Forelimb muscle (tissue), 1 donor: ENCODE data around the gene TRIM67. TPM values are rescaled to one million over a fixed set of nuclear protein-coding genes. Genes with fewer than 3 reads are reported as not detected.
A peak's percentile ranks its signal among the peaks of the same experiment; 100 is the strongest.
"Not testable (repeated sequence)": the region's sequence is repeated elsewhere in the genome, so short reads cannot be mapped to it uniquely, and the experiment has no call there.

Experiments used
- DNase-seq: peaks from one replicate; pipeline ENCODE4 v3.0.0-alpha.2; 2013; ENCODE audit warnings: low read depth
- polyA plus RNA-seq: library from polyadenylated mRNA; unstranded; fragments of 120-200 nt; gene quantifications from one replicate; pipeline ENCODE4 v1.2.1, GENCODE V29; 2013; ENCODE audit not compliant: insufficient read length

TRIM67 gene
- polyA plus RNA-seq, 1 donor, result 0.08 TPM

DNA sequence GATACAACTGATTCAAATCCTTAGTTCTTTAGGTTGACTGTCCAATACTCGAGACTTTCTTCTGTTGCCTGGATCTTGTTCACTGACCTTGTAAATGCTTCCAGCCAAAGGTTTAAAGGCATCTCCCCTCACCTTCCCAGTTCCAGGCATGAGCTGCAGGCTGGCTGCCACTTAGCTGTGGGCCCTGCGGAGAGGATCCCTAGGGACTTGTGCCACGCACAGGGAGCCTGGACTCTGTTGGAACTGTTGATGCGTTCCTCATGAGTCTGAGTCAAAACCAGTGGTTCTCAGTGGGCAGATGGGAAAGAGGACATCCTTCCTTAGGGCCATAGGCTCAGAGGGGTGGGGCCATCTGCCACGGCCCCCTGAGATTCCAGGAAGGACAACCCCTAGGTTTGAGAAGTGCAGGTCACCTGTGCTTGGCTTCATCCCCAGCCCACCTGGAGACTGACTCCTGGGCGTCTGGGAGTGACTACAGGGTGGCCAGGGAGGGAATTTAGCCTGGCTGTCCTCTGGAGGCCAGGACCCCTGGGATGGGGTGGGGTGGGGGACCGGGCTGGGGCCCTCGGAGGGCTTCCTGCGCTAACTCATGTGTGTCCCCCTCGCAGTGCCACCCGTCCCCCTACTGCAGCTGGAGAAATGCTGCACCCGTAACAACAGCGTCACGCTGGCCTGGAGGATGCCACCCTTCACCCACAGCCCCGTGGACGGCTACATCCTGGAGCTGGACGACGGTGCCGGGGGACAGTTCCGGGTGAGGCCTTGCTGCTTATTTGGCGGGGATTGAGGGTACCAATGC is 41.6 kb downstream of the TRIM67 start:
- no peak for DNase-seq

DNA sequence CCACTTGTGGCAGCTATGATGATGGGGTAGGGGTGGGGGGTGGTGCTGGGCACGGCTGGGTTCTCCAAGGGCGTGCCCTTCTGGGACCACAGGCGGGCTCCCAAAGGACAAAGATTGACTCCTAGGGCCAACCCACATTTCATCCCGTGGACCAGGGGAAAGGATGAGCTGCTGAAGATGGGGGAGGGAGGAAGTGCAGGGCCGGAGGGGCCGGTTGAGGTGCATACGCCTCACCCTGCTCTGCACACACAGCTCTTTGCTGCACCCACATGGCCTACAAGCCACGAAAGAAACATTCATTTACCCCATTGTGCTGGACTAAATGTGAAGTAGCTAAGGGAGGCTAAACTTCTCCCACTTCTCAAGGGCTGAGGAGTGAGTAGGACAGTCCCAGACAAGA is 45.0 kb downstream of the TRIM67 start:
- no peak for DNase-seq

DNA sequence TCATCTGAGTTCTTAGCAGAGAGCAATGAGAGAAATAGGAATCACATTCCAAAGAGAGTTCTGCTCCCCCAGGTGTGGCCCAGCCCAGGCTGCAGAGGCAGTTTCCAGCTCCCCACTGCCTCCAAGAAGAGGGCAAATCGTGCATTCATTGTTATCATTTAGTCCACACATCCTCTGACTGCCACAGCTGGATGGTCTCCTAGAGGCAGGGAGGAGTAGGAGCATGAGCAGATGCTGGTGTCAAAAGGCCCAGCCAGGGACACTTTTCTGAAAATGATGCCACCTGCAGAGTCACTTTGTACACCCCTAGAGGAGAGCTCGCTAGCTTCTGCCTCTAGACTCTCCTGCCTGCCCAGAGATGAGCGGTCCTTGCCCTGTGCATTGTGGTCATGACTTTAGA is 45.6 kb downstream of the TRIM67 start:
- no peak for DNase-seq

DNA sequence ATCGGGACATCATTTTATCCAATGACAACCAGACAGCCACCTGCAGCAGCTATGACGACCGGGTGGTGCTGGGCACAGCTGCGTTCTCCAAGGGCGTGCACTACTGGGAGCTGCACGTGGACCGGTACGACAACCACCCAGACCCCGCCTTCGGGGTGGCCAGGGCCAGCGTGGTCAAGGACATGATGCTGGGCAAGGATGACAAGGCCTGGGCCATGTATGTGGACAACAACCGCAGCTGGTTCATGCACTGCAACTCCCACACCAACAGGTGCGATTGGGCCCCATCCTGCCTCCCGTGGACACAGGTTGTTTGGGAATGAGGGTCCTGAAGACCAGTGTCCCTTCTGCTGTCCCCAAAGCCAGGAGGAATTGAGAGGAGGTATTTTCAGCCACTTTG is 47.1 kb downstream of the TRIM67 start:
- no peak for DNase-seq

DNA sequence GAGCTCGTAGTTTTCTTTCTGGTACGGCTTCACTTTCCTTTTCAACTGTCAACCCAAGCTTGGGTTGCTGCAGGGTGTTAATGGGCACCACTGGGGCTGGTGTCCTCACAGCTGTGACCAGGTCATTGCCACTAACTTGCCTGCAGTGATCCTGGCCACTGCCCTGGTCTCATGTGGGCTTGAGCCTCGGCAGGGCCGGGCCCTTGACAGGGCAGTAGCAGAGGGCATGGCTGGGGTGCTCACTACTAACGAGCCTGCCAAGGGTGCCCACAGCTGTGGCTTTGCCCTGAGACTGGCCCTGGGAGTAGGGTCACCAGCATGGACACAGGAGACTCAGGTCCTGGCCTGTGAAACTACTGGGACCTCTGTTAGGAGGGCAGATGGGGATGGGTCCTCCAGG is 47.7 kb downstream of the TRIM67 start:
- no peak for DNase-seq

DNA sequence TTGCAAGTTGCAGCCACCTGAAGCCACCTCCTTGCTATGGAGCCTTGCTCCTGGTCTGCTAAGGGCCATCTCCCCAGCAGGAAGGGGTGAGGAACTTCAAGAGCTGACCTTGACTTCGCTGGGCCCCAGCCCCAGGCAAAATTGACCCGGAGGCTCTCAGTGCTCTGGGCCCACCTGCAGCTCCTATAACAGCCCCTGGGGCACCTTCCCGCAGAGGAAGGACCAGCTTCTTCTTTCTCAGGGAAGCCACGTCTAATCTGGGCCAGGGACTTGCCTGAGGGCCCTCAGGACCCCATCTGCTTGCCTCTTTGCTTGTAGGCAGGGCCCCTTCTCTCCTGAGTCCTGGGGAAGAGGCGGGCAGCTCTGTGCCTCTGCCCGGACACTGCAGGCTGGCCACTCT is 48.3 kb downstream of the TRIM67 start:
- DNase-seq, result no peak

DNA sequence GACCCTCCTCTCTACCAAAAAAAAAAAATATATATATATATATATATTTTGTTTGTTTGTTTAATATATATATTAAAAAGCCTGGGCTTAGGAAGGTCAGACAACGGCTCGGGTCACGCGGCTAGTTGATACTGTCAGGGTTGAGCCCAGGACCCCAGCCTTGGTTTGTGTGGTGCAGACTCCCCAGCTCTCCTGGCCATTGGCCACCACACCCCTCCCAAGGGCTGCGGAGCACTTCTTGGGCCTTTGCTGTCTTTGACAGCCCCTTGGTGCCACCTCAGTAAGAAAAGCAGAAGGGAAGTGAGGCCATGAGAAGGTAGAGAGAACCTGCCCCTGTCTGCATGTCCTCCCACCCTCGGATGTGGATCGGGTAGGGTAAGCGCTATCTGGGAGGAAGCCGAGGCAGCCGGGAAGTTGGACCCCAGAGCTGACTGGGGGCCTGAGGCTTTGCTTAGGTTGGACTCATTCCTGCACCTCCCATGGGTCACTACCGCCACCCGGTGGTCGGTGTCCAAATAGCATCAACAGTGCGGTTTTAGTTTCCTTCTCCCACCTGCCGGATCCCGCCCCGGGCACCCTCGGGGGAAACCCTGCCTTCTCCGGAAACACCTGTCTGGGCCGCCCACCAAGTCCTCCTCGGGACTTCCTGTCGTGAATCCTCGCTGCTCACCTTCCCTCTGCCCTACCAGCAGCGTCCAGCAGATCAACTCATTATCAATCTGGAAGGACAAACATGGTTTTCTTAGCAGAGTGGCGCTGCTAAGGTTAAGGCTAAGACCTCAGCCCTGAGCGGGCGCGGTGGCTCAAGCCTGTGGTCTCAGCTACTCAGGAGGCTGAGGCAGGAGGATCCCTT is 49.4 kb downstream of the TRIM67 start:
- DNase-seq, result peak; percentile 17

DNA sequence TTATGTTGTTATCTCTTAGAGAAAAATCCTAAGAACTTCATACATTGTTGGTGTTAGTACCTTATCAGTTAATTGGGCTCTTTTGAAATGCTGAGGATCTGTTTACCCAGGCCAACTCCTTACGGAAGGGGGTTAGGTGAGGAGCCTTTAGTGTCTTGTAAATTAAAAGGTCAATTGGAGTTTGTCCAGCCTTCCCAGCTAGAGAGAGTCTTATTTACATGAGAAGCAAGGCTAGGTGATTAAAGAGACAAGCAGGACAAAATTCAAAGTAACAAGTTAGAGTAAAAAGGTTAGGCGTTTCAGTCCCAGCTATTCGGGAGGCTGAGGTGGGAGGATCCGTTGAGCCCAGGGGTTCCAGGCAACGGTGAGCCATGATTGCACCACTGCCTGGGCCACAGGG is 50.4 kb downstream of the TRIM67 start:
- DNase-seq, result not testable (repeated sequence)

DNA sequence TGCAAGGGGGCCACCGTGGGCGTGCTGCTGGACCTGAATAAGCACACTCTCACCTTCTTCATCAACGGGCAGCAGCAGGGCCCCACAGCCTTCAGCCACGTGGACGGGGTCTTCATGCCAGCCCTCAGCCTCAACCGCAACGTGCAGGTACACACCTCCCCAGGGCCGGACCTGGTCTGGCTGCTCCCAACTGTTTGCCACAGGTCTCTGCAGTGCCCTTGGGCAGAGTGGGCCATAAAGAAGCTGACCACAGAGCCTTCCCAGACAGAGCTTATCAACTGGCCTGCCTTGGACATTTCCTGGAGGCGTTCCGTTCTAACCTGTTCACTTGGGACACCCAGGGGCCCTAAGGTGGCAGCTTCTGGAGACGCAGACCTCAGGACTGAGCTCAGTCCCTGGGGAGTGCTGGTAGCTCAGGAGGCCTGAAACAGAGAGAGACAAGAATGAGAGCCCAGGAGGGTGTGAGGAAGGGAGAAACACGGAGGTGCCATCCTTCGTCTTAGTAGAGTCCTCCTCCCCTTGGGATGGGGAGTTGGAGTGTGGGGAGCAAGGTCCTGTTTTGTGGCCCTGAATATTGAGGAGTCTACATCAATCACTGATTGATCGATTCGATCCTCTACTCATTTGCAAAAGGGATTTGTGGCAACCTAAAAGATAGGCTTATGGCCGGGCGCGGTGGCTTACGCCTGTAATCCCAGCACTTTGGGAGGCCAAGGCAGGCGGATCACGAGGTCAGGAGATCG is 52.1 kb downstream of the TRIM67 start:
- DNase-seq, result no peak

DNA sequence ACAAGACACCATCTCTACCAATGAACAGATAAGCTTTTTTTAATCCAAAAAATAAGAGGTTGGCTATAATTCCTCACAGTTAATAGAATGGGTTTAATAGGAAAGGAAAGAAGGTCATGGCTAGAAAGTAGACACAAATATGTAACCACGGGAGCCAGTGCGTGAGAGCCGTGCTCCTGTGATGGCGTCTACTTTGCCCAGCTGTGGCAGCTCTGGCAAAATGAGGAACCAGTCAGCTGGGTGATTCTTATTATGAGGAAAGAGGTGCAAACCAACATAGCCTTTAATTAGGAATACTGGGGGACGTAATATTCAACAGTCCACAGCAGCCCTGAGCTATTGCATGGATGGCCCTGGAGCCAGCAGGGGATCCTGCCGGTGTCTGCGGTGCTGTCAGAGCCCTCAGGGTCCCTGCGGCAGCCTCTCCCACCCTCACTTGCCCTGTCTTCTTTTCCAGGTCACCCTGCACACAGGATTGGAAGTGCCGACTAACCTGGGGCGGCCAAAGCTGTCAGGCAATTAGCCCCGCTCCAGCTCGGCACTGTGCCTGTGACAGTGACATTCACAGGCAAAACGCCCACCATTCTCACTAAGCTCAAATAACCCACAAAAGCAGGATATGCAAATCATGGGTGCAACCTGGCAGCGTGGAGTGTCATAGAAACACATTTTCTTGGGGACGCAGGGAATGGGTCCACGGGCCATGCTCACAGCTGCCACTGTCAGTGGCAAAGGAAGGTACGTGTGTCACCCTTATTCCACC is 53.2 kb downstream of the TRIM67 start:
- DNase-seq, result no peak

DNA sequence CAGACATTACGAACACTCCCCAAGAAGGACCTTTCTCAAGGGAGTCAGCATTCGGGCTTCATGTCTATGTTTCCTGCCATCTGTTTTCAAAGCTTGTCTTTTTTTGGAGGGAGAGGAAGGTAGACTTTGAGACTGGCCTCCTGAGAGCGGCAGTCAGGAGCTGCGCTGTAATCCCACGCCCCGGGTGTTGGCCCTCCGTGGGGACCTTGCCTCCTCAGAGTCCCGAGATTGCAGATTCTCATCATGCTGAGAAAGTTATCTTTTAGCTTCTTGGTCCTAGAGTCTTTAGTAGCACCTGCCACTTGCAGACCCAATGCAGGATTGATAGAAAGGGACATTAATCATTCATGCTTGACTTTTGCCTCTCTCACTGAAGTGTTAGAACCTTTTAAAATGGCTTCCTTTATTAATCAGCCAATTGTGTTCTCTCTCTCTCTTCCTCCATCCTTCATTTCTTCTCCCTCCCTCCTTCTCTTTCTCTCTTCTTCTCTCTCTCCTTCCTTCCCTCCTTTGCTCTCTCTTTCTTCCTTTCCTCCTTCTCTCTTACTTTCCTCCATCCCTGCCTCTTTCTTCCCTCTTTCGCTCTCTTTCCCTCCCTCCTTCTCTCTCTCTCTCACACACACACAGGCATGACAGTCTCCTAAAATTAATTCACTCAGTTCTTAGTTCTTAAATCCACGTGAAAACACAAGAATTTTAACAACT is 54.0 kb downstream of the TRIM67 start:
- DNase-seq, result no peak

DNA sequence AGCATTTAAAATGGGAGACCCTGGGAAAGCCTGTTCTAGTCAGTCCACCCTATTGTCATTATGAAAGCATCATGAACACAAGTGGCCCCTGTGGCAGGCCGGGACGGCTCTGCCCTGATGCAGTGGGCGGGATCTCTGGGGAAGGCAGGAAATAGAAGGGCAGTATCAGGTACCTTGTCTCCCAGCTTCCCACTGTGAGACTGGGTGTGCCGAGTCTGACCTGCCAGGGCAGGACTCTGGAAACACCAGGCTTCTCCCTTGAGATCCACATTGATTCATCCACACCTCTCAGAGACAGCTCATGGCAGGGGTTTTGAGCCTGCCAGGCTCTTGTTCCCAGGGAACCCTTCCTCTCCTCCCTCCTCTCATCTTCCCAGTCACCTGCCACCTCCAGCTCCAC is 54.6 kb downstream of the TRIM67 start:
- no peak for DNase-seq

DNA sequence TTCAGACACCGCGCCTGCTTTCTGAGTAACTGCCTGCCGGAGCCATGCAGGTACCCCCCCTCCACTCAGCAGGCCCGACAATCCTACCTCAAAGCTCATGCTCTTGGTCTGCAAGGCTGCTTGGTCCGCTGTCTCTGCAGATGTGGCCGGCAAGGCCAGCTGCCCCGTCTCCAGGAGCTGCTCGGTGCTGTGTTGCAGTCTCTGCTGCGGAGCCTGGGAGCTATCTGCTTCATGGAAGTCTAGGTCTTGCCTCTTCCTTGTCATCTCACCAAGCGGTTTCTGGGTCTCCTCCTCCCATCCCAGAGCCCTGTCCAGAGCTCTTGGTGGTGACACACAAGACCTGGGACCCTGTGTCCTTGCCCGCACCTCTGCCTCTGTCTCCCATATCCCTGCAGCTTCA is 55.2 kb downstream of the TRIM67 start:
- no peak for DNase-seq

DNA sequence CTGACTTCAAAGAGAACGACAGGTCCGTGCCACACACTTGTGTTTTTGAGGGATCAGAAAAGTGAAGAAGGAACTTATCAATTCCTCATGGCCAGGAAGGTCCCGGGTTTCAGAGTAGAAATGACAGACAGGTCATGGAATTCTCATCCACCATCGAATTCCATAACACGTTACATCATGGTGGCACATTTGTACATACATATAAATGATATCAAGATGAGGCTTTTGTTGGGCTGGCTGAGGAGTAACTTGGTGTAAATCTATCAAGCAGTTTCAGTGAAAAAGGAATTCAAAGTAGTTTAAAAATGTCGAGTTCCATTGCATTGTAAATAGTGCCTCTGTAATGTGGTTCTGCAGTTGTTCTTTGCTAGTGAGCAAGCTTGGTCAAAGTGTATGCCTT is 56.2 kb downstream of the TRIM67 start:
- no peak for DNase-seq

DNA sequence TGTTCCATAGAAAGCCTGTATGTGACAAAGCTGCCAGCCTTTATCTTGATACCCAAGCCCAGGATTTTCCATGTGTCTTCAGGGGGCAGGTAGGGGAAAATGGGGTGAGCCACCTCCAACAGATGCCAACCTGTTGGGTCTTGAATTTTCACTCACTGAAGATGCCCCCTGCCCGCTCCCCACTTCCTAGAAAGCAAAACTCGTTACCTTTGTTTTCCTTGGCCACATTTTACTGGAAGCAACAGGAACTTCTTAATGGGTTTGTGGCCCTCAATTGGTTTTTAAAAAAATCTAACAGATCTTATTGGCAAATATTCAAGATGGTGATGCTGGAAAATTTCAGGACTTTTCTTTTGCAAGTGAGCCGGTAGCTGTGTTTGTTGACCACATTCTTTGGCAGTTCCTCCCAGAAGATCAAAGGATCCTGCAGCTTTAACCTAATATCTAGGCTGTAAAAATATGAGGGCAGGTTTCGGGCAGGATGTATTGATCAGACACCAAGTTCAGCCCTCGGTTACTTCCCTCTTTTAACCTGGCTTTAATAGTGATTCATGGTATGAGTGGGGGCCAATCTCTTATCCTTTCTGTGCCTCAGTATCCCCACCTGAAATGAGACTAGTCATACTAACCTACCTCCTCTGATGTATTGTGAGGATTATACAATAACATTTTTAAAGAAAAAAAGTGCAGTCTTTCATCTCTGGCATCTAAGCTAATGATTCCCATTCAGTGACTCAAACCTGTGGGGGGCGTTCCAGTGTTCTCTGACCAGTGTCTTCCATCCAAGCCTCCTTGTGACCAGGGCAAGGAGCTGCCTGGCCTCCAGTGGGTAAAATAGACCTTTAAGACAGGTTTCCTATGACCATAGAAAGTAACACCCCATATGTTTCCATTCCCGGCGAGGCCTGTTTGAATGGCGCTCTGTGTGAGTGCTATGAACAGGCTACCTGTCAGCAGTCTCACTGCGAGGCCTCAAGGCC is 57.9 kb downstream of the TRIM67 start:
- no peak for DNase-seq

DNA sequence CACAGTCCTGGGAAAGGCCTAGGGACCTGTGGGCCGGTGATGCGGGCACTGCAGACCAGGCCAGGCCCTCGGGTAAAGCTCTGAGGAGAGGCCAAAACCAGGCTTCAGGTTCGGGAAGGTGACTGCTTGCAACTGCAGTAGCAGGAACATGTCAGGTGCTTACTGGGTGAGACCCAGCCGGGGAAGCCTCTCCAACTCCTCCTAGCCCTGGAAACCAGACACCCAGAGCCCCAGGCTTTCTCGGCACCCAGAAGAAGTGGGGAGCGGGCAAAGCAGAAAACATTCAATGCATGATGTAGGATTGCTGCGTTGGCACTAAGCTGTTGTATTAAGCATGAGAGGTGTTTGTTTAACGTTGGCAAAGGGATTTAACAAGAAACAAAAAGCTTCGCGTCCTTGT is 58.9 kb downstream of the TRIM67 start:
- no peak for DNase-seq

DNA sequence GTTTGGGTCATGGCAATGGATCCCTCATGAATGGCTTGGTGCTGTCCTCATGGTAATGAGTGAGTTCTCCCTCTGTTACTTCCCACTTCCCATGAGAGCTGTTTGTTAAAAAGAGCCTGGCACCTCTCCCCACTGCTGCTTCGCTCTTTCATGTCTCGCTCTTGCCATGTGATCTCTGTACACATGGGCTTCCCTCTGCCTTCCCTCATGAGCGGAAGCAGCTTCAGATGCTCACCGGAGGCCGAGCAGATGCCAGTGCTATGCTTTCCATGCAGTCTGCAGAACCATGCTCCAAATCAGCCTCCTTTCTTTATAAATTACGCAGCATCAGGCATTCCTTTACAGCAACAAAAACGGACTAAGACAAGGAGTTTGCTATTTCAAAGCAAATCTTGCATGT is 64.3 kb downstream of the TRIM67 start:
- DNase-seq, result no peak

DNA sequence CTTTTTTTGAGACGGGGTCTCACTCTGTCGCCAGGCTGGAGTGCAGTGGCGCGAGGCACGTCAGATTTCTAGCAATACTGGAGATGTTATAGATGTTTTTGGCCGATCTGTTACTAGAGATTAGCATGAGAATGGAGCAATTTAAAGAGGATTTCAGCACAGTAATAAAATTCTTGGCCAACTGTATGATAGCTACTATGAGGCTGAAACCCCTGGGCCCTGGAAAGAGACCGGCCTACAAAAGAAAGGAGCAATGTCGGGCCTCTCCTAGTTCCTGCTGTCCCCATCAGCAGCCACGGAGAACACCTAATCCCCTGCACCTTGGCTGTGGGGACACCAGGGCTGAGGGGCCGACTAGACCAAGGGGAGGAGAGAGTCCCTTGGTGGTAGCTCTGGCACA is 69.7 kb downstream of the TRIM67 start:
- DNase-seq, result no peak

DNA sequence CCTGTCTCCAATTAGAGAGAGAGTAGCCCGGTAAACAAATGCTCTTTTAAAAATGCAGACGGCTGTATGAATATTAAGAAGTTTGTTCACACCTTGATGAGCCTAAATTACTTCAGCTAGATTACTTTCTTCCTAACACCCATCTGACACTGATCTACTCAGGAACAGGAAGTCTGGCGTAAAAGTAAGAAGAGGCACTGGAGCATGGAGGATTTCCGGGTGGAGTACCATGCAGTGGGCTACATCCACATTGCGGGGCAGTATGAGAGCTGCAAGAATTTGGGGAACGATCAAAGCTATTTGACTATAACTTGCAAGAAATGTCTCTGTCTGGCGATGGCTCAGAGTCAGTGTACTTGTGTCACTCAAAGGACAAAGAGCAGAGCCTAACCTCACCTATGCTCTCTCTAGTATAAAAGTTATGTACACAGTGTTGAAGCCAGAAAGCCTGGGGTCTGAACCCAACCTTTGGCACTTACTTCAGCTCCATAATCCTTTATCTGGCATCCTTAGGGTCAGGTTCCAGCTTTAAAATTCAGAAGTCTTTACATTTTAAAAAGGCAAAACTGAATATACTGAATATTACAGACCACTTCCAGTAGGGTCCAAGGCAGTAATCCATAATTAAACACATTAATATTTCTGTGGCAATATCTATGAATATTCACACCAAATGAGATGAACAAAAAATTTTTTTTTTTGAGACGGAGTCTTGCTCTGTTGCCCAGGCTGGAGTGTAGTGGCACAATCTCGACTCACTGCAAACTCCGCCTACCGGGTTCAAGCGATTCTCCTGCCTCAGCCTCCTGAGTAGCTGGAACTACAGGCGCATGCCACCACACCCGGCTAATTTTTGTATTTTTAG is 71.2 kb downstream of the TRIM67 start:
- DNase-seq, result no peak
